ENCODE data around the gene DBF4B.
"Not testable (repeated sequence)": the region's sequence is repeated elsewhere in the genome, so short reads cannot be mapped to it uniquely, and the experiment has no call there.

DBF4B gene, protein sequence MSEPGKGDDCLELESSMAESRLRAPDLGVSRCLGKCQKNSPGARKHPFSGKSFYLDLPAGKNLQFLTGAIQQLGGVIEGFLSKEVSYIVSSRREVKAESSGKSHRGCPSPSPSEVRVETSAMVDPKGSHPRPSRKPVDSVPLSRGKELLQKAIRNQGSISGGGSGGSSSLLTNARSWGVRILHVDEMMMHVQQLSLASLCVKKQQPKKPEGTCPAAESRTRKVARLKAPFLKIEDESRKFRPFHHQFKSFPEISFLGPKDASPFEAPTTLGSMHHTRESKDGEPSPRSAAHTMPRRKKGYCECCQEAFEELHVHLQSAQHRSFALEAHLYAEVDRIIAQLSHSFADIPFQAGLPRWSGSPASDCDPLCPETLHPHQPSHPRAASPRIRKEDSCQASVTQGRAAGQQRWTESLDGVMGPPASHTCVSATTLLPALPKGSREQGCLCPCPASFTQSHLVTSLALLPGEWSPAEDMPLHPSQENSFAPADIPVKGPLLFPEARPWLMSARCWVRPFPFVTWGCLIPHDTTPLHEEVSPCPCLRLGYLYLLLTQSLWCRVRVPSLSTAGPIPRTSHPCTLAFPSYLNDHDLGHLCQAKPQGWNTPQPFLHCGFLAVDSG

DNA sequence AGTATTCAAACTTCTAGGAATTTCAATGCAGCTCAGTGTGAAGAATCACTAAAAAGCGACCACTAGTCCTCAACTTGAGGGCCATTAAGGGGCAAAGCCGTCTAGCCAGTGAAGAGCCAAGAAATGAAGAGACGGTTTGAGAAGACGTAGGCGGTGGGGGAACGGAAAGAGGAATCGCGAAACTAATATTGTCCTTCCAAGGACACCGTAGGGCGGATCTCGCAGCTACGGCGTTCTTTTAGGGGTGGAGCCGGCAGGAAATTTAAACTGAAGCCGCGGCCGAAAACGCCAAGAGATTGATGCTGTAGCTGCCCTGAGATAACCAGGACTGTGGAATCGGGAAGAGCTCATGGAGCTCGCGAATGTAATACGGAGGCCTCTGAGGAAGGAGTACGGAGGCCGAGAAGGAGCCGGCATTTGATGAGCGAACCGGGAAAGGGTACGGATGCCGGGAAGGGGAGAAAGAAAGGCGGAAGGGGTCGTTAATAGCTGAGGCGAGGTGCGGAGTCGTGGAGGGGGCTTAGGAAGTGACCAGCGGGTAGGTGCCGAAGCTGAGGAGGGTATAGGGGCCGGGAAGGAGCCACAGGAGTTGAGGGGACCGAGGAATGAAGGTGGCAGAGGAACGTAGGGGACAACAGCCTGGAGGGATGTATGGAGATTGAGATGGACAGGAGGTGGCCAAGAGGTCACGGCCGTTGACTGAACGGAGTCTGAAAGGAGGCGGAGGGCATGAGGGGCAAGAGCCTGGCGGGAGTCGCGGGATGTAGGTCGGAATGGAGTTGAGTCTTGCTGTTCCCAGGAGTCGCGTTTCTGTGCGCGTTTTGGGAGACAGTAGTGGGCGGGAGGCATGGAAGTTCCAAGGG lies at the start of gene DBF4B:
TSS of gene DBF4B (plus strand) at position 265 of the 863 bp plus-strand sequence. CDS start at position 421, 156 bp downstream.
- DNase-seq (ENCODE audit: low spot score): peak; percentile 90

DNA sequence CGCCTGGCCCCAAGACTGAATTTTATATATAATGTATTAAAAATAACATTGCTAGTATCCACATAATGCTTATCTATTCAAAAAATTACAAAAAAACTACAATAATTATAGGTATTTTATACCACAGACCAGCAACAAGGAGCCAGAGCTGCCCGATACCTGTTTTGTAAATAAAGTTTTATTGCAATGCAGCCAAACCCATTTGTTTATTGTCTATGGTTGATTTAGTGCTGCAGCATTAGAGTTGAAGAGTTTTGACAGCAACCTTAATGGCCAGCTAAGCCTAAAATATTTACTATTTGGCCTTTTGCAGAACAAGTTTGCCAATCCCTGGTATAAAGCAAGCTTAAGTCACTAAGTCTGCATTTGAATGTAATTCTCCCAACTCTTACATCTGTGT lies 46.6 kb upstream of the DBF4B start:
- no peak for DNase-seq (ENCODE audit: low spot score)

DNA sequence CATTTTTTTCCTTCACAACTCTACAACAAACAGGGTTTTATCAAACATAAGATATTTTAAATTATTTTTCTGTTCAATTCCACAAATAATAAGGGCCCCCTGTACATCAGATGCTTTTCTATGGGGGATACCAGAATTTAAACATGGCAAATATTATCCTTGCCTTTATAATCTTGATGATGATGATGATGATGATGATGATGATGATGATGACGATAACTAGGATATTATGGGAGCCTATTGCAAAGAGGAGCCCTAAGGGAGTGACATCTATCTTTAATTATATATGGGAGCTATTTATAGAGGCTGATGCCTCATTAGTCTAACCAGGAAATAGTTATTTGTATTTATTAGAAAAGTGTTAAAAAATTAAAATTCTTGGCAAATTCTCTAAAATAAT lies 45.4 kb upstream of the DBF4B start:
- DNase-seq (ENCODE audit: low spot score): no peak

GRCh38 chr17:44664867-44665266 lies 43.6 kb upstream of the DBF4B start:
- no peak for DNase-seq (ENCODE audit: low spot score)

- no peak for DNase-seq (ENCODE audit: low spot score)
Observed at GRCh38 chr17:44666006-44666405, 42.5 kb upstream of the DBF4B start.

- no peak for DNase-seq (ENCODE audit: low spot score)
Observed at GRCh38 chr17:44672479-44673093, 35.9 kb upstream of the DBF4B start.

- DNase-seq (ENCODE audit: low spot score): no peak
Observed at GRCh38 chr17:44673893-44674292, 34.6 kb upstream of the DBF4B start.

- no peak for DNase-seq (ENCODE audit: low spot score)
Observed at GRCh38 chr17:44677136-44677535, 31.3 kb upstream of the DBF4B start.

- not testable (repeated sequence) for DNase-seq (ENCODE audit: low spot score)
Observed at GRCh38 chr17:44683303-44683702, 25.2 kb upstream of the DBF4B start.

DNA sequence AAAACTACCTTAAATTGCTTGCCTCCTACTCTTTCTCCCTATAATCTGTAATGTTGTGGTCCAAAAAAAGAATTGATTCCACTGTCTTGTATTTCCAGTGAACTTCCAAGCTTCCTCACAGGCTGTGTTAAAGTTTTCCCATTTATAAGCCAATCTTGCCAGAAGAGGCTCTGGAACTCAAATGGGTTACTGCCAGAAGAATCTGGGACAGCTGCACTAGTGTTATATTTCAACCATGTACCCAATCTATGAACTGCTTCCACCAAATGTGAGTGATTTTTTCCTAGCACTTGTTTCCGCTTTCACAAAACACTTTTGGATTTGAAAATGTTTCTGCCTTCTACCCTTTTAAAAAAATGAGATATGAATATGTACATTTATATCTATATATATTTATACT lies 20.7 kb upstream of the DBF4B start:
- no peak for DNase-seq (ENCODE audit: low spot score)

DNA sequence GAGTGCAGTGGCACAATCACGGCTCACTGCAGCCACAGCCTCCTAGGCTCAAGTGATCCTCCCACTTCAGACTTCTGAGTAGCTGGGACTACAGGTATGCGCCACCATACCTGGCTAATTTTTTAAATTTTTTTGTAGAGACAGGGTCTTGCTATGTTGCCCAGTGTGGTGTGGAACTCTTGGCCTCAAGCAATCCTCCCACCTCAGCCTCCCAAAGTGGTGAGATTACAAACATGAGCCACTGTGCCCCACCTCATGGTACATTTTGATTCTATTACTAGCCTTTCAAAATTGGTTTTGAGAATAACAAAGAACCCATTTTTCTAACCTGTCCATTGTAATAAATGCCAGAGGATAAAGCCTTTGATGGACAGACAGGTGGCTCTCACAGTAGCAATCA lies 20.3 kb upstream of the DBF4B start:
- no peak for DNase-seq (ENCODE audit: low spot score)

DNA sequence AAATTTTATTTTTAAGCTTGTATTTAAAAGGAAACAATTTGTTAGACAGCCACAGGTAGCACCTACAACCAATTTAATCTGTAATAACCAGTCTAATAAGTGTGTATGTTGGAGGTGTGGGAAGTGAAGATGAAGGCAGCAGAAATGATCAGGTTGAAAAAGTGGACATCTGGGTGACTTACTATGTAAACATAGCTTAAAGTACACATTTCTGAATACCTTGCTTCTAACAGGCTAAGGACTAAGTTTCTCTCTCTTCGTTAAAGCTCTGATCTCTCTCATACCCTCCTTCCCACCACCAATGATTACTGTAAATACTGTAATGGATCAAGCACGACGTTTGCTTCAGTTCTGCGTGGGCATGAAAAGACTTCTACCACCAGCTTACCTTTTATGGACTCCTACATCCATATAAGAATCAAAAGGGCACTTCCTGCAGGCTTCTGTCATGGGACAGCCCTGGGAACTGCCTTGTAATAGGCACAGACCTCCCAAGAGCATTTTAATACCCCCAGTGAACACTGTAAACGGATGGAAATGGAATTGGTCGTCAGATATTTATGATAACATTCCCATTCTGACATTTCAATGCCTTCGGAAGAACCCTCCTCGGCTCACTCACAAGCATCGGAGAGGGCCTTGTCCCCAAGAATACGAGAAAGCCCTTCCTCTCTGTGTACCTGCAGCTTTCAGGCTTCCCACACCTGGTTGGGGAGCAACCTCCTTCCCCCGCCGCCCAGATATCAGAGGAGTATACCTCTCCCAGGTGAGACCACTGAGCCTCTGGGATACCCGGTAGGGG lies 19.6 kb upstream of the DBF4B start:
- no peak for DNase-seq (ENCODE audit: low spot score)

DNA sequence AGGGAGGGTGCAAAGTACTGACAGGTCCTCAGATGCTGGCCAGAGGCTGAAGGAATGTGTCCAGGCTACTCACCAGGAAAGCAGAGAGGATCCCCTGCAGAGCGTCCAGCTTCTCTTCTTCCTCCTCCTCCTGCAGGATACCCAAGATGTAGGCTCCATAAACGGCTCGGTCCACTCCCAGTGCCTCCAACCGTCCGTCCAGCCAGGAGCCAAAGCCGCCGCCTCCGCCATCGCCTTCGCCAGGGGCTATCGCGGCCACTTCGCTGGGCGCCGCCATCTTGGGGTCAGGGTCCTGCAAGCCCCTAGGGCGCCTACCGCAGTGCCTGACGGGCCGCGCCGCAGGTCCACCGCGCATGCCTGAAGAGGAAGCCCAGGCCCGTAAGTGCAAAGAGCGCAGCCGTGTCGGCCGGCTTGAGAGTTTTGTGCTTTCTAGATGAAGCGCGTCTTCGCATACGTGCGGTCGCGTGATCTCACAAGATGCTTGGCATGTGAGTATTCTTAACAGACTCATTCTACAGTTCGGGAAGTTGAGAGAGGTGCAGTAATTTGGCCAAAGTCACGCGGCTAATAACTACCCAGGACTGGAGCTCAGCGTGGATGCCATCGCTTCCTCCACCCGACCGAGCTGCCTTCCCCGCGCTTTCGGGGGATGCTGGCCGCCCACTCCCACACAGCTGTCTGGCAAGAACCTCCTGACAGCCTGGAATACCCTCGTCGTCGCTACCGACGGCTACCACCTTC lies 18.8 kb upstream of the DBF4B start, which contains the start of gene CCDC43:
TSS of gene CCDC43 (minus strand) at position 300 of the 741 bp plus-strand sequence. CDS start at position 277, 23 bp downstream.
- DNase-seq (ENCODE audit: low spot score): peak; percentile 93

DNA sequence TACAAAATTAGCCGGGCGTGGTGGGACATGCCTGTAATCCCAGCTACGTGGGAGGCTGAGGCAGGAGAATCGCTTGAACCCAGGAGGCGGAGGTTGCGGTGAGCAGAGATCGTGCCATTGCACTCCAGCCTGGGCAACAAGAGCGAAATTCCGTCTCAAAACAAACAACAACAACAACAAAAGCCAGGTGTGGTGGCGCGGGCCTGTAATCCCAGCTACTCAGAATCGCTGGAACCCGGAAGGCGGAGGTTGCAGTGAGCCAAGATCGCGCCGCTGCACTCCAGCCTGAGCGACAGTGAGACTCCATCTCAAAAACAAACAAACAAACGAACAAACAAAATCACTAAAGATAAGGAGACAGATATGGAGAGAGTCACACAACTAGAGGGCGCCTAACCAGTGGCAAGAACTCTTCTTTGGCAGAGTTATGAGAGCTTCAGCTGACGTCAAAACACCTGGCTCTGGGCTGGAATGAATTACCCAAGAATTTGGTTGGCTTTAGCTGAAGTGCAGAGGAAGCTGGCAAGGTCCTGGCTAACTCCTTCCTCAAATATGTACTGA lies 17.6 kb upstream of the DBF4B start:
- DNase-seq (ENCODE audit: low spot score): peak; percentile 44

- no peak for DNase-seq (ENCODE audit: low spot score)
Observed at GRCh38 chr17:44693609-44694008, 14.9 kb upstream of the DBF4B start.

GRCh38 chr17:44700288-44700687 lies 8.2 kb upstream of the DBF4B start:
- DNase-seq (ENCODE audit: low spot score): not testable (repeated sequence)

- DNase-seq (ENCODE audit: low spot score): no peak
Observed at GRCh38 chr17:44707755-44708400, 587 bp upstream of the DBF4B start.

DNA sequence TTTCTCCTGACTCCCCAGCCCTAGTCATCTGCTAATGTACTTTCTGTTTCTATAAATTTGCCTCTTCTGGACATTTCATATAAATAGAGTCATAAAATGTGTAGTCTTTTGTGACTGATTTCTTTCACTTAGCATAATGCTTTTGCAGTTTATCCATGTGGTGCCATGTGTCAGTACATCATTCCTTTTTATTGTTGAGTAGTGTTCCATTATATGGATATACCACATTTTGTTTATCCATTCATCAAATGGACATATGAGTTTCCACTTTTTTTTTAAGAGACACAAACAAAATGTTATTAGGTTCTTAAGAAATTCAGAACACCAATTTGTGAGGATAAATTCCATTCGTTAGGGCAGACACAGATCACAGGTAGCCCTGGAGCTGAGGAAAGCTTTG lies 11.0 kb downstream of the DBF4B start:
- no peak for DNase-seq (ENCODE audit: low spot score)

- DNase-seq (ENCODE audit: low spot score): no peak
Observed at GRCh38 chr17:44722254-44722653, 13.8 kb downstream of the DBF4B start.

DNA sequence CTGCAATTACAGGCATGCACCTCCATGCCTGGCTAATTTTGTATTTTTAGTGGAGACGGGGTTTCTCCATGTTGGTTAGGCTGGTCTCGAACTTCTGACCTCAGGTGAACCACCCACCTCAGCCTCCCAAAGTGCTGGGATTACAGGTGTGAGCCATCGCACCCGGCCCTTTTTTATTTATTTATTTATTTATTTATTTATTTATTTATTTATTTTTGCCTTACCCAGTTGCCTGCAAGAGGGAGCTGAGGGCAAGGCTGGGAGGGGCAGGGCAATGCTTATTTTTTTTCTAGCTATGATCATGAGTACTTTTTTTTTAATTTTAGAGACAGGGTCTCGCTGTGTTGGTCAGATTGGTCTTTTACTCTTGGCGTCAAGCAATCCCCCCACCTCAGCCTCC lies 17.7 kb downstream of the DBF4B start:
- not testable (repeated sequence) for DNase-seq (ENCODE audit: low spot score)

All from germinal center (tissue), 1 donor.